Left lung (tissue), 10 donors: ENCODE results near the gene TXNRD2. TPM values are rescaled to one million over a fixed set of nuclear protein-coding genes. Genes with fewer than 3 reads are reported as not detected.
"Not testable (repeated sequence)": the region's sequence is repeated elsewhere in the genome, so short reads cannot be mapped to it uniquely, and the experiment has no call there.

Experiments used
- ATAC-seq: fragments of 200-7000 bp; cut with Tn5 transposase; one replicate; pipeline ENCODE4 v1.9.1; 2020; ENCODE audit warnings: moderate library complexity
- DNase-seq, 4 donors: peaks; one replicate each; pipeline ENCODE4 v3.0.0-alpha.2; 2013 to 2020
- H3K27ac ChIP-seq, 2 donors: fragments of 200-600 bp; sonication (generic) in 1 of 2; one replicate each; pipeline versions ENCODE4 v1.5.0 to v1.8.0; 2020 to 2021
- H3K27me3 ChIP-seq, 2 donors: fragments of 200-600 bp; sonication (generic) in 1 of 2; one replicate each; pipeline versions ENCODE4 v1.5.0 to v1.8.0; 2020 to 2021
- H3K36me3 ChIP-seq, 2 donors: fragments of 200-600 bp; sonication (generic) in 1 of 2; one replicate each; pipeline versions ENCODE4 v1.5.0 to v1.8.0; 2020 to 2021
- H3K4me1 ChIP-seq, 2 donors: fragments of 200-600 bp; one replicate each; pipeline ENCODE4 v1.8.0; 2021
- H3K4me3 ChIP-seq, 2 donors: fragments of 200-600 bp; sonication (generic) in 1 of 2; one replicate each; pipeline versions ENCODE4 v1.5.0 to v1.8.0; 2020 to 2021; ENCODE audit warnings: mild to moderate bottlenecking in 1 of 2
- H3K9me3 ChIP-seq, 2 donors: fragments of 200-600 bp; sonication (generic) in 1 of 2; one replicate each; pipeline versions ENCODE4 v1.5.0 to v1.8.0; 2020 to 2021
- CTCF ChIP-seq, 2 donors: fragments of 200-600 bp; sonication (generic) in 1 of 2; IDR thresholded peaks; one replicate each; pipeline versions ENCODE4 v1.5.0 to v1.8.0; 2021; ENCODE audit warnings: antibody characterized with exemption in 2 of 2
- intact Hi-C, 2 donors: fragments of 100-400 bp; cut with DNase I; formaldehyde crosslinking; loops; one replicate each; pipeline versions ENCODE4 v1.11.2 to v1.14.2; 2022
- polyA plus RNA-seq, 6 donors: library from polyadenylated mRNA; unstranded; fragments of 120-200 nt; gene quantifications; one replicate each; pipeline ENCODE4 v1.2.1, GENCODE V29; 2013; ENCODE audit not compliant: insufficient read length in 6 of 6
- total RNA-seq, 2 donors: library from RNA; stranded (reverse); fragmentation: NEBNext Ultra II Directional; extraction: Animal tissue kit (Norgen Biotek cat#: 25700); gene quantifications; one replicate each; pipeline ENCODE4 v1.2.1, GENCODE V29; 2021
- donor health status: DM: no; HTN: yes; CAD: no.
- donor health status: DM: no; HTN: no; CAD: no.

The TXNRD2 gene
- total and polyA plus RNA-seq, 8 donors = 17.6 to 42.8 (median 22.2) TPM

GRCh38 chr22:19928207-19928606, 13.4 kb downstream of the TXNRD2 start:
- H3K4me1 ChIP-seq = peaks cover 0 to 12% of the 10 kb centered on the region in 2 donors
- no peaks in the 10 kb centered on the region for H3K9me3 ChIP-seq
- H3K36me3 ChIP-seq = peaks cover 0 to 9% of the 10 kb centered on the region in 2 donors
- intact Hi-C loops = no loop called here
- ATAC-seq = peak; percentile 17
- H3K27ac ChIP-seq = peak overlapping the region; percentile 26 to 33
- no peak for TF ChIP-seq CTCF (IDR thresholded peaks at IDR 0.05)
- H3K27me3 ChIP-seq = no peaks in the 10 kb centered on the region
- no peak overlapping the region for H3K4me3 ChIP-seq
- DNase-seq = peak in 1 of 4 donors; percentile 0

- no peak for ATAC-seq
- H3K4me1 ChIP-seq = peaks cover 0 to 7% of the 10 kb centered on the region in 2 donors
- H3K4me3 ChIP-seq = no peak overlapping the region
- intact Hi-C loops = no loop called here
- H3K27ac ChIP-seq = no peak overlapping the region
- no peaks in the 10 kb centered on the region for H3K9me3 ChIP-seq
- peak in 1 of 4 donors; percentile 2 for DNase-seq
- no peaks in the 10 kb centered on the region for H3K27me3 ChIP-seq
- no peak for TF ChIP-seq CTCF (IDR thresholded peaks at IDR 0.05)
- peaks cover 0 to 9% of the 10 kb centered on the region in 2 donors for H3K36me3 ChIP-seq
These were observed 13.9 kb downstream of the TXNRD2 start for GRCh38 chr22:19927696-19928095.

- H3K36me3 ChIP-seq, H3K4me1 ChIP-seq, intact Hi-C loops, H3K27me3 ChIP-seq, H3K27ac ChIP-seq, H3K4me3 ChIP-seq, DNase-seq, ATAC-seq, H3K9me3 ChIP-seq: not testable (repeated sequence)
These were observed 15.6 kb downstream of the TXNRD2 start for GRCh38 chr22:19926028-19926427.

- TF ChIP-seq CTCF (IDR thresholded peaks at IDR 0.05) = no peak
- no peak for DNase-seq
- H3K36me3 ChIP-seq = peaks cover 0 to 10% of the 10 kb centered on the region in 2 donors
- H3K27me3 ChIP-seq = no peaks in the 10 kb centered on the region
- H3K9me3 ChIP-seq = no peaks in the 10 kb centered on the region
- H3K4me3 ChIP-seq = no peak overlapping the region
- ATAC-seq = no peak
- H3K4me1 ChIP-seq = no peaks in the 10 kb centered on the region
- intact Hi-C loops = no loop called here
- H3K27ac ChIP-seq = no peak overlapping the region
These were observed 17.6 kb downstream of the TXNRD2 start for GRCh38 chr22:19923914-19924513.

GRCh38 chr22:19921544-19922081, 20.0 kb downstream of the TXNRD2 start:
- Histone ChIP-seq H3K9me3 (no peaks in the 10 kb centered on the region), H3K4me3 (no peak overlapping the region), H3K27ac (no peak overlapping the region), H3K4me1 (no peaks in the 10 kb centered on the region), H3K27me3 (no peaks in the 10 kb centered on the region), H3K36me3 (peaks cover 0 to 34% of the 10 kb centered on the region in 2 donors)
- ATAC-seq (no peak), DNase-seq (peak in 1 of 4 donors; percentile 2)
- intact Hi-C loops = no loop called here
- no peak for TF ChIP-seq CTCF (IDR thresholded peaks at IDR 0.05)
